Measurements from ENCODE around the gene GLTP.

GRCh38 chr12:109858764-109859163 is 21.6 kb downstream of the GLTP start:
- no peak for TF ChIP-seq CTCF (IDR thresholded peaks at IDR 0.05; ENCODE audit: low read depth, low read length, missing input control)
- TF ChIP-seq TAF1 (conservative IDR thresholded peaks at IDR 0.05), result no peak
- no peak for TF ChIP-seq EGR1 (IDR thresholded peaks at IDR 0.05; ENCODE audit: low read depth in 2 of 2)
- no peak for TF ChIP-seq REST (IDR thresholded peaks at IDR 0.05)
- no peak for TF ChIP-seq MAX (IDR thresholded peaks at IDR 0.05)
- no peak for TF ChIP-seq SP1 (IDR thresholded peaks at IDR 0.05)
- TF ChIP-seq JUND (IDR thresholded peaks at IDR 0.05), result no peak
- TF ChIP-seq FOXA1 (IDR thresholded peaks at IDR 0.05), result no peak
- no peak for TF ChIP-seq HNF4A (conservative IDR thresholded peaks at IDR 0.05)
- TF ChIP-seq ZBTB33 (IDR thresholded peaks at IDR 0.05), result no peak
- no peak for TF ChIP-seq YY1 (IDR thresholded peaks at IDR 0.05)
